H1 (cell line): ENCODE results near the gene OR13C5. TPM values are rescaled to one million over a fixed set of nuclear protein-coding genes. Genes with fewer than 3 reads are reported as not detected.

Experiments used
- CTCF ChIA-PET: fragments of 300-600 bp; sonication (Branson Sonifier 250); formaldehyde crosslinking; loops from one replicate; lab custom pipeline; 2021; ENCODE audit not compliant: partially characterized antibody; lab: Charles Lee
- POLR2A ChIA-PET: fragments of 300-600 bp; sonication (Branson Sonifier 250); formaldehyde crosslinking; loops from one replicate; lab custom pipeline; 2021; ENCODE audit warnings: inconsistent platforms; ENCODE audit not compliant: partially characterized antibody; lab: Charles Lee
- DNase-seq, 2 experiments: peaks; one replicate each; pipeline versions ENCODE4 v3.0.0 to v3.0.0-alpha.2; 2010 to 2022; ENCODE audit warnings: low spot score in 2 of 2, low read depth in 1 of 2, mixed read lengths in 1 of 2
- FAIRE-seq: peaks from 2 replicates; lab custom pipeline; 2011; peaks lifted over from hg19 to GRCh38; lab: Jason Lieb, UNC
- H2AFZ ChIP-seq: 2 replicates; pipeline ENCODE4 v1.8.1; 2012; ENCODE audit warnings: low read length, inconsistent platforms
- H2AK5ac ChIP-seq: 2 replicates; pipeline ENCODE4 v1.6.1; 2013; ENCODE audit warnings: low read depth, low read length
- H2BK120ac ChIP-seq: replicated peaks from 2 replicates; pipeline ENCODE3; 2013; ENCODE audit warnings: low read depth, low read length, inconsistent platforms
- H2BK12ac ChIP-seq: 2 replicates; pipeline ENCODE4 v1.6.1; 2013; ENCODE audit warnings: low read depth, low read length
- H2BK15ac ChIP-seq: 2 replicates; pipeline ENCODE4 v1.6.1; 2013; ENCODE audit warnings: low read length
- H2BK20ac ChIP-seq: 2 replicates; pipeline ENCODE4 v1.6.1; 2013; ENCODE audit warnings: low read length
- H2BK5ac ChIP-seq: 2 replicates; pipeline ENCODE4 v1.6.1; 2013; ENCODE audit warnings: low read depth, low read length
- H3K14ac ChIP-seq: 2 replicates; pipeline ENCODE4 v1.6.1; 2013; ENCODE audit warnings: inconsistent platforms; ENCODE audit not compliant: insufficient read length
- H3K18ac ChIP-seq: 2 replicates; pipeline ENCODE4 v1.6.1; 2013; ENCODE audit warnings: low read length; ENCODE audit errors: extremely low read depth
- H3K23ac ChIP-seq: 2 replicates; pipeline ENCODE4 v1.6.1; 2013; ENCODE audit warnings: inconsistent platforms; ENCODE audit not compliant: insufficient read length
- H3K23me2 ChIP-seq: 2 replicates; pipeline ENCODE4 v1.6.1; 2013; ENCODE audit warnings: low read depth, low read length
- H3K27ac ChIP-seq: 2 replicates; pipeline ENCODE4 v1.6.1; 2011; ENCODE audit warnings: low read depth, low read length, inconsistent platforms
- H3K27me3 ChIP-seq, 4 experiments: replicated peaks in 1 of 4; 1 replicate in 1 of 4; 2 replicates in 3 of 4; pipeline versions ENCODE4 v1.6.1 to v1.8.1; 2011 to 2013; ENCODE audit warnings: low read length in 3 of 4, mild to moderate bottlenecking in 3 of 4, inconsistent platforms in 2 of 4, mixed read lengths in 2 of 4, moderate library complexity in 1 of 4; ENCODE audit not compliant: control insufficient read depth in 3 of 4, insufficient read depth in 3 of 4; ENCODE audit errors: extremely low read depth in 1 of 4
- H3K36me3 ChIP-seq, 4 experiments: 2 replicates each; pipeline versions ENCODE4 v1.6.1 to v1.8.1; 2011 to 2013; ENCODE audit warnings: mild to moderate bottlenecking in 4 of 4, low read length in 3 of 4, moderate library complexity in 2 of 4, control low read depth in 1 of 4, inconsistent platforms in 1 of 4; ENCODE audit not compliant: insufficient read depth in 4 of 4, control insufficient read depth in 2 of 4
- H3K4ac ChIP-seq: replicated peaks from 2 replicates; pipeline ENCODE3; 2013; ENCODE audit warnings: low read length, low read depth, mixed read lengths, inconsistent platforms; ENCODE audit not compliant: insufficient read length
- H3K4me1 ChIP-seq, 4 experiments: replicated peaks in 1 of 4; 1 replicate in 1 of 4; 2 replicates in 3 of 4; pipeline versions ENCODE4 v1.6.1 to v1.8.1; 2011 to 2013; ENCODE audit warnings: low read length in 3 of 4, inconsistent platforms in 2 of 4, mixed read lengths in 1 of 4; ENCODE audit not compliant: insufficient read depth in 4 of 4, control insufficient read depth in 3 of 4
- H3K4me2 ChIP-seq, 2 experiments: 2 replicates each; pipeline versions ENCODE4 v1.6.1 to v1.8.1; 2011 to 2013; ENCODE audit warnings: low read depth in 2 of 2, low read length in 2 of 2, control low read depth in 1 of 2, inconsistent platforms in 1 of 2, mild to moderate bottlenecking in 1 of 2; ENCODE audit not compliant: insufficient read depth in 1 of 2
- H3K4me3 ChIP-seq, 4 experiments: fragments of 200-600, 300-600 bp in 1 of 4; sonication (generic), shearing (Covaris generic), sonication (Bioruptor Twin) in 1 of 4; 2 replicates each; pipeline versions ENCODE4 v1.5.1 to v1.8.1; 2011 to 2016; ENCODE audit warnings: low read length in 4 of 4, low read depth in 3 of 4, control low read depth in 2 of 4, inconsistent platforms in 2 of 4, mild to moderate bottlenecking in 2 of 4, mixed read lengths in 1 of 4, moderate library complexity in 1 of 4; ENCODE audit not compliant: insufficient read depth in 2 of 4; ENCODE audit errors: extremely low read depth in 1 of 4
- H3K56ac ChIP-seq: replicated peaks from 2 replicates; pipeline ENCODE3; 2013; ENCODE audit warnings: low read depth, mild to moderate bottlenecking, mixed read lengths, low read length, inconsistent platforms; ENCODE audit not compliant: insufficient read length
- H3K79me1 ChIP-seq: 2 replicates; pipeline ENCODE4 v1.6.1; 2013; ENCODE audit warnings: low read depth, low read length, control low read depth
- H3K79me2 ChIP-seq, 2 experiments: 2 replicates each; pipeline versions ENCODE4 v1.6.1 to v1.8.1; 2012 to 2013; ENCODE audit warnings: low read length in 2 of 2, mild to moderate bottlenecking in 2 of 2, inconsistent platforms in 1 of 2; ENCODE audit not compliant: insufficient read depth in 2 of 2, control insufficient read depth in 1 of 2
- H3K9ac ChIP-seq, 4 experiments: replicated peaks in 1 of 4; 1 replicate in 1 of 4; 2 replicates in 3 of 4; pipeline versions ENCODE4 v1.6.1 to v1.8.1; 2011 to 2013; ENCODE audit warnings: low read depth in 3 of 4, low read length in 3 of 4, control low read depth in 2 of 4, mild to moderate bottlenecking in 2 of 4, moderate library complexity in 2 of 4, inconsistent platforms in 1 of 4; ENCODE audit errors: extremely low read depth in 1 of 4
- H3K9me3 ChIP-seq, 2 experiments: 2 replicates each; pipeline versions ENCODE4 v1.6.1 to v1.8.1; 2012 to 2013; ENCODE audit warnings: mild to moderate bottlenecking in 2 of 2, moderate library complexity in 2 of 2, control low read depth in 1 of 2, inconsistent platforms in 1 of 2, low read depth in 1 of 2, low read length in 1 of 2, mixed read lengths in 1 of 2; ENCODE audit not compliant: insufficient read depth in 2 of 2
- H4K20me1 ChIP-seq, 2 experiments: replicated peaks in 1 of 2; 2 replicates each; pipeline versions ENCODE3 to v1.8.1; 2011 to 2013; ENCODE audit warnings: inconsistent platforms in 2 of 2, low read length in 2 of 2, mild to moderate bottlenecking in 1 of 2; ENCODE audit not compliant: insufficient read depth in 2 of 2, control insufficient read depth in 1 of 2
- H4K5ac ChIP-seq: 2 replicates; pipeline ENCODE4 v1.6.1; 2013; ENCODE audit warnings: low read length, low read depth, mixed read lengths, inconsistent platforms; ENCODE audit not compliant: insufficient read length
- H4K8ac ChIP-seq: 2 replicates; pipeline ENCODE4 v1.8.0; 2013; ENCODE audit warnings: mild to moderate bottlenecking, moderate library complexity, low read length, inconsistent platforms; ENCODE audit not compliant: insufficient read depth; ENCODE audit errors: extremely low read depth
- H4K91ac ChIP-seq: replicated peaks from 2 replicates; pipeline ENCODE3; 2013; ENCODE audit warnings: low read length, mixed read lengths, inconsistent platforms; ENCODE audit not compliant: insufficient read length
- BCL11A ChIP-seq, 2 experiments: IDR thresholded peaks; one replicate each; pipeline ENCODE4 v1.6.1; 2011; ENCODE audit warnings: low read depth in 2 of 2, low read length in 2 of 2, mild to moderate bottlenecking in 2 of 2
- E2F6 ChIP-seq: IDR thresholded peaks from 2 replicates; pipeline ENCODE4 v1.6.1; 2012; ENCODE audit warnings: inconsistent platforms
- EZH2 ChIP-seq: fragments of 200-600 bp; sonication (generic); IDR thresholded peaks from 2 replicates; pipeline ENCODE4 v1.7.1; 2012; ENCODE audit warnings: low read depth, mild to moderate bottlenecking, moderate library complexity, low read length, inconsistent platforms; ENCODE audit not compliant: severe bottlenecking
- TCF12 ChIP-seq: IDR thresholded peaks from 2 replicates; pipeline ENCODE4 v1.6.1; 2011; ENCODE audit warnings: low read depth, mild to moderate bottlenecking, low read length
- TEAD4 ChIP-seq: IDR thresholded peaks from 2 replicates; pipeline ENCODE4 v1.6.1; 2012; ENCODE audit warnings: low read depth, low read length, inconsistent platforms, mixed read lengths
- YY1 ChIP-seq: IDR thresholded peaks from 2 replicates; pipeline ENCODE4 v1.6.1; 2011; ENCODE audit warnings: low read depth, mild to moderate bottlenecking, low read length
- whole genome bisulfite sequencing, 2 experiments: shearing (Covaris generic) in 1 of 2; methylation state at CpG; one replicate each; pipeline versions ENCODE4 v1.1.6 to v1.1.7; 2013 to 2015; ENCODE audit warnings: low lambda C conversion rate in 2 of 2, mixed read lengths in 2 of 2, inconsistent platforms in 1 of 2, low coverage in 1 of 2, missing lambda C conversion rate in 1 of 2; ENCODE audit not compliant: insufficient replicate concordance in 2 of 2, insufficient coverage in 1 of 2, insufficient read length in 1 of 2; ENCODE audit errors: extremely low coverage in 1 of 2, missing lambda C conversion rate in 1 of 2; 5-methylcytosine and 5-hydroxymethylcytosine counted together
- polyA plus RNA-seq, 7 experiments: library from polyadenylated mRNA; depleted of rRNA in 3 of 7; stranded (reverse) in 5 of 7; unstranded in 2 of 7; fragments of >200 nt in 5 of 7; fragments of 200-250 nt in 2 of 7; gene quantifications; 1 replicate in 5 of 7; 2 replicates in 1 of 7; 4 replicates in 1 of 7; pipeline versions ENCODE4 v1.2.1 to v1.2.3, GENCODE V29; 2011 to 2013; ENCODE audit warnings: missing spikeins in 2 of 7, mixed read lengths in 2 of 7
- total RNA-seq: library from RNA; stranded (reverse); fragmentation: NEBNext Ultra II Directional; extraction: Animal tissue kit (Norgen Biotek cat#: 25700); gene quantifications from 2 replicates; pipeline ENCODE4 v1.2.1, GENCODE V29; 2021

Gene OR13C5
- total and polyA plus RNA-seq, 2 of the 8 experiments (the other 6 are each of a cell fraction or from before 2014, with no cell fraction given) = not detected

GRCh38 chr9:104606152-104606551 lies 6.9 kb upstream of the OR13C5 start:
- no peak overlapping the region for H2BK120ac ChIP-seq
- FAIRE-seq (no peak), DNase-seq (no peak)
- no peaks in the 10 kb centered on the region for H3K23me2 ChIP-seq
- H3K14ac ChIP-seq = no peak overlapping the region
- H3K9ac ChIP-seq = no peak overlapping the region
- H2AFZ ChIP-seq = no peak overlapping the region
- no peak overlapping the region for H3K4me3 ChIP-seq
- no peak overlapping the region for H3K4me2 ChIP-seq
- ChIA-PET POLR2A (no interaction called here), CTCF (interaction anchor here (0.7 kb wide), 1 partner anchor 18 kb away, joined by 3 read pairs; no protein-coding TSS in a partner anchor)
- H3K9me3 ChIP-seq = no peaks in the 10 kb centered on the region
- H3K56ac ChIP-seq = no peak overlapping the region
- no peak overlapping the region for H2BK20ac ChIP-seq
- H4K8ac ChIP-seq = no peak overlapping the region
- H2AK5ac ChIP-seq = no peak overlapping the region
- H3K36me3 ChIP-seq = no peaks in the 10 kb centered on the region
- TF ChIP-seq TEAD4 = no peak
- TF ChIP-seq YY1 = no peak
- no peak for TF ChIP-seq BCL11A (IDR thresholded peaks at IDR 0.05; ENCODE audit: low read depth in 2 of 2, low read length in 2 of 2)
- no peak for TF ChIP-seq EZH2
- no peak for TF ChIP-seq TCF12
- TF ChIP-seq E2F6 = no peak
- no peak overlapping the region for H3K27ac ChIP-seq
- H4K20me1 ChIP-seq = no peaks in the 10 kb centered on the region
- H3K27me3 ChIP-seq = no peaks in the 10 kb centered on the region
- H2BK12ac ChIP-seq = no peak overlapping the region
- H2BK5ac ChIP-seq = no peak overlapping the region
- no peak overlapping the region for H4K5ac ChIP-seq
- H3K23ac ChIP-seq = no peak overlapping the region
- H4K91ac ChIP-seq = no peak overlapping the region
- H3K4me1 ChIP-seq = no peaks in the 10 kb centered on the region
- no peak overlapping the region for H3K18ac ChIP-seq
- no peak overlapping the region for H2BK15ac ChIP-seq
- no peak overlapping the region for H3K4ac ChIP-seq
- no peaks in the 10 kb centered on the region for H3K79me2 ChIP-seq
- 96% methylated on average over 2 of the region's 2 CpGs; no CpG with 5 or more reads in 1 of the 2 experiments for WGBS, 2 experiments
- no peaks in the 10 kb centered on the region for H3K79me1 ChIP-seq
